ENCODE measurements around the gene NTM.

The NTM gene

DNA sequence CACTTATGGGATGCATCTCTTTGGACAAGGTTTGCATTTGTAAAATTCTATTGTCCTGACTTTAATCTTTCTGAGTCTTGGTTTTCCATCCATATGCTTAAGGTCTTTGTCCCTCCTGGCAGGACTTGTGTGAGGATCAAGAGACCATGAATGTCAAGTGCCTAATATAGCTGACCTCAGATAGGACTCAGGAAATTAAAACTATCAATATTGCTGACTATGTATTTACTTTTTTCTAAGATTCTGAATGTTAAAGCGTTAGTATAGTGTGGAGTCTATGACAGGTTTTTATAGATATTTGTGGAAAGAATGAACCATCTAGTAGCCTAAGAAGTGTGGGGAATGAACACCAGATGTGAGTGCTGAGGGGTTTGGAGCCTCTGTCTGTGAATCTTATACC lies 637.8 kb downstream of the NTM start:
- no peak for DNase-seq (ENCODE audit: low spot score)

DNA sequence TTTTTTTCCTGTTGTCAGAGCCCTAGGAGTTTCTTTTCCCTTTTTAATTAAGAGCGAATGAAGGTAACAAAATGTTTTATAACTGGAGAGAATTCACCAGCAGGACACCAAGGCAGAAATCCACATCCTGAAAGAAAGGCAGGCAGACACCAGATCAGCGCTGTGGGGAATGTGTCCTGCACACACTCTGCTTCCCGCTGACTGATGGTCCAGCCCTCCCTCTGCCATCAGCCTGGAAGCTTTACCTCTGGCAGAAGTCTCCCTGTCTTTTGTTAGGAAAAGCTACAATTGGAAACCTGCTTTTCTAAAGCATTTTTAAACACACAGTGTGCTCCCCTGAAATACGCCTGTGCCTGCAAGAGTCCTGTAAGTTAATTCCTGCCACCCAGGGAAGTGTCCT lies 638.5 kb downstream of the NTM start:
- peak; percentile 23 for DNase-seq (ENCODE audit: low spot score)

DNA sequence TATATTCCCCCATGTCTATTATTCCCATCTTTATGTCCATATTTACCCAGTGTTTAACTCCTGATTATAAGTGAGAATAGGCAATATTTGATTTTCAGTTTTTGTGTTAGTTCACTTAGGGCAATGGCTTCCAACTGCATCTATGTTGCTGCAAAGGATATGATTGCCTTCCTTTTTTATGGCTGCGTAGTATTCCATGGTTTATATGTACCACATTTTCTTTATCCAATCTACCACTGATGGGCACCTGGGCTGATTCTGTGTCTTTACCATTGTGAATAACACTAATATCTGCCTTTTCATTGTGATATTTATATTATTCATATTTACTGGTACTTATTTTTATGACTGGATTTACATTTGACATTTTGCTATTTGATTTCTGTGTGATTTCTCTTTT lies 649.6 kb downstream of the NTM start:
- no peak for DNase-seq (ENCODE audit: low spot score)

DNA sequence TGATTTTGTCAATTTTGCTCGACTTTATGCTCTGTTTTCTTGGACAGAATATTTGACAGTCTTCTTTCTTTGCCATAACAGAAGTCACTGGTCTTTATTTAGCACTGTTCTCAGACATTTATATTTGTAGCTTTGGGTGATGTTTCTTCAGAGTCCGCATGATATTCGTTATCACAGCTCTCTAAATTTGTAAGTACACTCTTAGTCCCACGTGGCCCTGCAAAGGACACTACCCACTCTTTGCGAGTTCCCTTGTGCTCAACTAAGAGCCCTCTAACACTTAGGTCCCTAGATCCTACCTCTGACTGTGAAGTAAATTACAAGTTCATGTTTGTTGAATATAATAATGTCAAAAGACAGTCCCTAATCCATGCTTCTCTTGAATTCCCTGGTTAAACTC lies 651.9 kb downstream of the NTM start:
- DNase-seq (ENCODE audit: low spot score), result no peak

DNA sequence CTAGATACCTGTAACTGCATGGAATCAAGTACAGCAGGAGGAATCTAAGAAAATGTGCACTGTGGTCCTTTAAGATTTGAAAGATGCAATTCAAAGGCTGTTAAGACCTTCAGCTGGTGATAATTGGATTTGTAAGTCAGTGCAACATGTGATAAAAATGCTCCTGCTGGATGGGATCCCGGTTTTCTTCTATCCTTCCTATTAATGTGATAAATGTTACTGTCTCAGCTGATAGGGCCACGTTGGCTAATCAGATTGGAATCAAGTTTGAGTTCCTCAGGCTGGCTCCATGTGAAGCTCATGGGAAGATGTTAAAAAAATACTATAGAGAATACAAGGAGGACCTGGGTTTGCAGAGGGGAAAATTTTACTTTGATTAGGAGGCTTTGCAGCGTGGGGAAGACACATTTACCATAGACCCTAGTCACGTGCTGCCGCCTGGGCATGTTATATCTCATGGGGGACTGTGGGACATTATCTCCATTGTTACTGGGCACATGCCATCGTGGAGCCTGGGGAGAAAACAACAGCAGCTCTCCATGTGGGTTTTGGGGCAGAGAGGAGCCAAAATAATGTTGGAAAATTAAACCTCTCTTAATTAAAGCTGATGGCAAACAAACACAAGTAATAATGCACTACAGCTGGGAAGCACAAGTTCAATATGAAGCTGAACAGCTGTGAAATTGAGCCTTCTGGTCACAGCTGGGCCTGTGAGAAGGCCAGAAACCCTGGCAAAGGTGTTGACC lies 652.5 kb downstream of the NTM start:
- DNase-seq (ENCODE audit: low spot score), result no peak

DNA sequence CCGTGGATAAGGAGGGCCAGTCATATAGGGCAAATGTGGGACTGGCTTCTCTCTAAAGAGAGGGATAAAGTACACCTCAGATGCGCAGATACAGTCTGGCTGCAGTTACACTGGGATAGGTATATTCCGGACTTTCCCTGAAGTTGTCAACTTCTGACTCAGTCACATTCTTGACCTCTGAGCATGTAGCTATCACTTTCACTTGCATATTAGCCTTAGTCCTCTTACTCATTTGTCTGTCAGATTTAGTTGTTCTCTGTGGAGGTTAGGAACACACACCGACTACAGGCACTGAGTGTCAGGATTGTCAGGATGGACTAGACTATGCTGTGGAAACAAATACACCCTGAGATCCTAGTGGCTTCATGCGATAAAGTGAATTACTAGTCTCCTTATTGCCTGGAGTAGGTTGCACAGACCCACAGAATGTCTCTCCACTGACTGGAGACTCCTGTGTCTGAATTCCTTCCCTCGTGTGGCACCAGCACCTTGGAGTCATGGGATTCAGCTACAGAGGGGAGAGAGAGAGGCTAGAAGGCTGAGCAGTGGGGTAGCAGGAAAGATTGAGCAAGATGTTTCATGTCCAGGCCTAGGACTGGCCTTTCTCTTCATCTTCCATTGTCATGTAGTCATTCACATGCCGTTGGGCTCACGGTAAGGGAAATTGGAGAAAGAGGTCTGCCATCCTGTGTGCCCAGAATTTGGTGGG lies 654.3 kb downstream of the NTM start:
- no peak for DNase-seq (ENCODE audit: low spot score)

DNA sequence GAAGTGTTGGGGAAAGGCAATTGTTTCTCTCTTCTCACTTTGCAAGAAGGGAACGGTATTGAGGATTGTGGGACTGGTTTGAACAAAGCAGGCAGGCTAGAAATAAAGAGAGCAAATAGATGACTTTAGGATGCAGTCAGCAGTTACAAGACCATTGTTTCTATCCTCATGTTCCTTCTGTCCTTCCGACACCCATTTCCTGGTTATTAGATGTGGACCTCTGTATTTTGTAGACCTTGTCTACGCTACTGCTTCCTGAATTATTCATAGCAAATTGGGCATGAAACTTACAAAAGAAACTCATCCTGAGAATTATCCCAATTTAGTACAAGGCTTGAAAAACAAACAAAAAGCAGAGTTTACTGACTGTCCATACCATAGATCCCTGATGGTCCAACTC lies 656.3 kb downstream of the NTM start:
- no peak for DNase-seq (ENCODE audit: low spot score)

DNA sequence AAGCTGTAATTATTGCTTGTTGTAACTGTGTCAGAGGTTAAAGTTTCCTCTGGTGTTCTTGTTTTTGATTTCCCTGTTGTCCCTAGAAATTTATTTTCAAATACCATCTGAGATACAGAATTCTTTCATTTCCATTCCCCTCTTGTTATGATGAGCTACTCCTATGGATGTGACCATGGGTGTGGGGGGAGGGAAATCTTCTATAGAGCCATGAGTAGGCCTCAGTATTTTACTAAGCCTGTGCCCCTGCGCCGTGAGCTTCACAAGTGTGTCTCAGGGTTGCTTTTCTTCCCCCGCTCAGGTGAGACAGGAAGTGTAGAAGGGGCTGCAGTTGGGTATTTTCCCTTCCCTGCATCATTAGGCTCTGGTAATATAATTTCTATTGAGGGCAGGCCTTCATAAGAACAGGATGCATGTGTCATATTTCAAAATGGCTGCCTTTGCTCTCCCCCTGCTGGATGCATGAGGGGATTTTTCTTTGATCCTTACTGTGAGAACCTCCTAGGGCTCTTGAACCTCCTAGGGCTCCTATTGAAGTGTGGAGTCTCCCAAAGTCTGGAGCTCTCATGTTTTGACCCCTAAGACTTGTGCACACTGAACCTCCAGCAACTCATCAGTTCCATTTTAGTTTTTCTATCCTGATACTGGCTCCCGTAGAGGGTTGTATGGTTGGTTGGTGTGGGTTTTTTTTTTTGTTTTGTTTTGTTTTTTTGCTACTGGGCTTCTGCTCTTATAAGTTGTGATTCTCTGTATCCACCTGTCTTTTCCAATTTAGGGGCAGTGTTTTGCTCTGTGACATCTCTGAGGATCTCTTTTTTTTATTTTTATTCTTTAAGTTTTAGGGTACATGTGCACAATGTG lies 658.2 kb downstream of the NTM start:
- peak; percentile 36 for DNase-seq (ENCODE audit: low spot score)

DNA sequence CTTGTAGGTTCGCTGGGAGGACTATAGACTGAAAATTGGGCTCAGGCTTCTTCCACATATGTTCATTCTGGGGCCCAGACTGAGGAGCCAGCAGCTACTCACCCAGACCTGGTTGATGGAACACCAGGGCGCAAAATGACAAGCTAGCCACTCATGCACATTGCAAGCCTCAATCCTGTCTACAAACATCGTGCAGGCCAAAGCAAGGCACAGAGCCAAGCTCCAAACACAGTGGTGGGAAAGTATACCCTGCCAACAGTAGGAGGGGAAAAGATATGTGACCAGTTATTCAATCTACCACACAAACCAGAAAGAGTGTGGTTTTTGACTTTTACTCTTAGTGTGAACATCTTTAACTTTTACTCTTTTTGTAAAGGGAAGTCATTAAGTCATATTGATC lies 660.5 kb downstream of the NTM start:
- no peak for DNase-seq (ENCODE audit: low spot score)

DNA sequence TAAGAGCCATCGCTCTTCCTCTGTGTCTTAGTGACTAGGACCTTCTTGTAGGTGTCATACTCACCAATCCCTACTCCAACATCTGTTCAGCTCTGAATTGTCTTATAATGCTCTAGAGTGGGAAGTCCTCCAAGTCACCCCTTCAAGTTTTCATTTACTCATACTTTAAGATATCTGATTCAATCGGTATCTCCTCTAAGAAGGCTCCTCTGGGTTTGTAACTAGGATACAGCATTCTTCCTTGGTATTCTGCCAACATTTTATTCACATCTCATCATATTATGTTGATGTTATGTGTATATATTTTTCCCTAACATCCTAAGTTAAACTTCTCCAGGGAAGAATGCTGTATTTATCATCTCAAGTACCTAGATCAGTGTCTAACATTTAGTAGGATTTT lies 662.1 kb downstream of the NTM start:
- DNase-seq (ENCODE audit: low spot score), result no peak

DNA sequence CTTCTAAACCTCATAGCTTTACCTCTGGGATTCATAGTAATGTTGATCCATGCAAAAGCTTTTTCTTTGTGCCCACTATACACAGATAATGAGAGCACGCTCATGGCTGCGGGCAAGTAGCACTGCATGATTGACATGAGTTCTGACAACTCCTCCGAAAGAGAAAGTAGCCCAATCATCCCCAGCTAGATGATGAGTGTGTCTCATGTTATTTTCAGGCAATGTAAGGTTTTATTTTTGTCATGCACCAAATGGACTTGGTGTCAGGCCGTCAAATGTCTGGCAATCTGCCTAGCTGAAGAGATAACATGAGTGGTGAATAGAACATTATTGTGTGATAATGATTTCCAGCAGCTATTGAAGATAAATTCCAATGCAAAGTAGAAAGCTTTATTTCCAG lies 662.6 kb downstream of the NTM start:
- DNase-seq (ENCODE audit: low spot score), result no peak

DNA sequence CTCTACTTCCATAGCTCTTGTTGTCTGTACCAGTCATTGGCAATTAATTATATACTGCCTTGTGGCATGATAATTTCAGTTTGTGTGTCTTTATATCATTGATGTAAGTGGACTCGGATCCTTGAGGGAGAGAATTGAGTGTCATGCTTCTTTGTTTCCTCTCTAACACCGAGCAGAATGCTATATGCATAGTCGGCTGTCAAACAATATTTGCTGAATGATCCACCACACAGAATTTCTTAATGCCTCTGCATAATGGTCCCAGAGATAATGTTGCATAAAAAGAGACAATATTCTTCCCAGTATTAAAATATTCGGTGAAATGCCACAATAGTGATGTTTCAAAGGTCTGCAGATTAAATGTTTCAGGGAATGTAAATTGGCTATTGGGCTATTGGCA lies 664.8 kb downstream of the NTM start:
- no peak for DNase-seq (ENCODE audit: low spot score)

DNA sequence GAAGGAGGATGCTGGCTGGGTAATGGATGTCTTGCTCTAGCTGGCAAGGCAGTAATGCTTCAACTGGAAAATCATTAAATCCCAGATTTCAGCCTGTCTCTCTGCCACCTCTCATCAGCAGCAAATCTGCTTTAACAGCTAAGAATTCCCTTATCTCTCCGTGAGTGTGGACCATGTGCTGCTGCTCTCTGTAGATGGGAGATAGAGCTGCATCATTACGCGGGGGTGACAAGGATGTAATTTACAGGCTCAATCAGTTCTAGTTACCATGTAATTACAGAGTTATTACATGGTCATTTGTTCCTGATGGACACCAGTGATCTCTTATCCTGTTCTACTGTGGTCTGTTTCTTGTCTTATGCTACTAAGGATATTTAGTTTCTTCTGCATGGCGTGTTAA lies 665.4 kb downstream of the NTM start:
- DNase-seq (ENCODE audit: low spot score), result no peak

DNA sequence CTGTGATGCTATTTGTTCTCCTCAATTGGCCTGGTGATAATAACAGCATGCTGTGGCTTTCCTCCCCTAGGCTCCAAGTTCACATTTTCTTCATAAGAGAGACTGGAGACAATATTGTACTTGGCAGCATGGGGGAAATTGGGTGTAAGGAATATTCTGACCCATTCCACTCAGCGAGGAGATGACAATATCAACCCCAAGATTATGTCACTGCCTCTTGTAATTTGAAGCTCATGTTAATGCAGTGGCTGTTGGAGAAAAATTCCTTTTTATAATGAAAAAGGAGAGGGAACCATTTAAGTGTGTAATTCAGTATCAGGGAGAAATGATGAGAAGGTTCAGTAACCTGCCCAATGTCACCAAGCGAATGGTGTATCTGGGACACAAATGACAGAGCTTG lies 665.8 kb downstream of the NTM start:
- DNase-seq (ENCODE audit: low spot score), result no peak

DNA sequence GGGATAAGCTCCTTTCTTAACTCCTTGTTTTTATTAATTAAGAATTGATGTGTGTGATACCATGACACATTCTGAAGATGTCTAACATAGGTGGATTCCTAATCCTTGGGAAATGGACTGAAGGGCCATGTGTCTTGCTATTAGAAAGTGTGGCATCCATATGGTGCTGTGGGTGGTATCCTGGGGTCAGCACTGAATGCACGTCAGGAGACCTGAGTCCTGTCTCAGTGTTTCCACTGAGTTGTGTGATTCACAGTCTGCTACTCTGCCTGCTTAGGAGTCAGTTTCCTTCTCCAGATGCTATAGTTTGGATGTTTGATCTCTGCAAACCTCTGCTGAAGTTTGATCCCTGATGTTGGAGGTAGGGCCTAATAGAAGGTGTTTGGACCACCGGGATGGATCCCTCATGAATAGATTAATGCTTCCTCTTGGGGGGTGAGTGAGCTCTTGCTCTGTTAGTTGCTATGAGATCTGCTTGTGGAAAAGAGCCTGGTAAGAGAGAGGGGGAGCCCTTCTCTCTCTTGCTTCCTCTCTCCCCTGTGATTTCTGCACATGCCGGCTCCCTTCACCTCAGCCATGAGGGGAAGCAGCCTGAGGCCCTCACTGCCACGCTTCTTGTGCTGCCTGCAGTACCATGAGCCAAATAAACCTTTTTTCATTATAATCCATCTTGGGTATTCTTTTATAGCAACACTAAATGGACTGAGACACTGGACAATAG lies 666.5 kb downstream of the NTM start:
- no peak for DNase-seq (ENCODE audit: low spot score)

DNA sequence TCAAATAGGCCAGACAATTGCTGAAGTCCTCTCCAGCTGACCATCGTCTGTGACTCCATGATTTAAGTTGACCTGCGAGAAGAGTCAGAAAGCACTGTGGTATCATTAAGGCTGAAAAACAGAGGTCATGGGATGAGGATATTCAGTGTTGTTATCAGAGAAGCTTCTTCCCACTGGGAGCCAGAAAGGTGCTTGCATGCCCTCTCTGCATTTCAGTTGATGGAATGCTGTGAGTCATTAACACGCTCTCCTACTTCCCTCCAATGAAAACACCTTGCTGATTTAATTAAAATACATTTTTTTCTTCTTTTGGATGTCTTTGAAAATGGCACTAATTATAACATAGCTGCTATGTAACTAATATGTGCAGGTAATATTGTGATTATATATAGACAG lies 667.0 kb downstream of the NTM start:
- peak; percentile 42 for DNase-seq (ENCODE audit: low spot score)

DNA sequence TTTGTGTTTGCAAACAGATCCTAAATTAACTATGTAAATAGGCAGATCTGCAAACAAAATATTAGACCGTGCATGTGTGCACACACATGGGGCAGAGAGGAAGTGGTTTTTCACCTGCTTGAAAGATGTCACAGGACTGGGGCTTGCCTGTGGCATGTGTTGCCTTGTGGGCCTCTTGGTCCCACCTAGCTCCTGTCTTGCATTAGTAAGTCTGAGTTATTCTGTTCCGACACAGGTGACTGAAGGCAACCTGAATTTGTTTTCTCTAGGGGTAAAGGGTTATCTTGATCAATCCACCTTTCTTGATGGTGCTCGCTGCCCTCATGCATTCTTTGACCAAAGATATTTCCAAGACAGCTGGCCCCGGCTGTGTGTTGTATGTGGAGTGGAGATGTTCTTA lies 667.5 kb downstream of the NTM start:
- no peak for DNase-seq (ENCODE audit: low spot score)

DNA sequence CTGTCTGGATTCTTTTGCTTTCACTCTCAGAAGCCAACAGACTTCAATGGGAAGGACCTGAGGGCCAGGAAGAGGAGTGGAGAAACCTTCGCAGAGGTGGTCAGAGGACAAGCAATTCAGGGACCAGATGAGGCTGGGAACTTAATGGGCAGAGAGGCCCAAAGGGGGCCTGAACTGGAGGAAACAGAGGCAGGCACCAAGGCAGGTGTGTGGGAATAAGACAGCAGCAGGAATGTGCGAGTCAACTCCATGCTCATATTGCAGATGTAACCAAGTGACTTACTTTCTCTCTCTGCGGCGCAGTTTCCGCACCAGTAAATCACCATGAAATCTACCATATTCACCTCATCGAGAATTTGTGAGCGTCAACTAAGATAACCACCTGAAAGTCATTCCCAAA lies 669.1 kb downstream of the NTM start:
- DNase-seq (ENCODE audit: low spot score), result no peak

DNA sequence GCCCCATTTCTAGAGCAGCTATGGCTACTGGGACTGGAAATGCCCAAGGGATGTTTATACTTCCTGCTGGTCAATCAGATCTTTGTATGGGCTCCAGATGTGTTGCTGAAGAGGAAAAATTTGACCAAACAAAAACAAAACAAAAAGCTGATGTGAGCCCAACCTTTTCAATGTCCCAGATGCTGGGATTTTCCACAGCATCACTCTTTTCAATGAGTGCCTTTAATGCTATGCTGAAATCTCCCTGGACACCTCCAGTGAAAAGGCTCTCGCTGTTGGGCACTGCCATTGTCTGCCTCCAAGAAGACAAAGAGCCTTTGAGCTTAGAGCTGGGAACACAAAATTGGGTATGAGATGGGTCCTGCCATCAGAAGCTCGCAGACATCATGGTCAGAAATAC lies 671.9 kb downstream of the NTM start:
- DNase-seq (ENCODE audit: low spot score), result no peak

DNA sequence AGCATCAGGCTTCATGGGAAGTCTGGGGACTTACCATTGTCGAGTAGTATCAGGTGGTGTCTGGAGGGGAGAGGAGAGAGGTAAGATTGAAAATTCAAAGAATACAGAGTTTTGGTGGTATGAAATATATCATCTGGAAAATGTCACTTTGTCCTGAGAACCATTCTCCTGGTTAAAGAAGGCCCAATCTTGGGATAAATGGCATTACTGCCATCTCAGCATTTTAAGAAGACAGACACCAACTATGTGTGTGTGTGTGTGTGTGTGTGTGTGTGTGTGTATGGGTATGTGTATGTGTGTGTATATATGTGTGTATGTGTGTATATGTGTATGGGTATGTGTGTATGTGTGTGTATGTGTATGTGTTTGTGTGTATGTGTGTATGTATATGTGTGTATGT lies 673.3 kb downstream of the NTM start:
- no peak for DNase-seq (ENCODE audit: low spot score)

DNA sequence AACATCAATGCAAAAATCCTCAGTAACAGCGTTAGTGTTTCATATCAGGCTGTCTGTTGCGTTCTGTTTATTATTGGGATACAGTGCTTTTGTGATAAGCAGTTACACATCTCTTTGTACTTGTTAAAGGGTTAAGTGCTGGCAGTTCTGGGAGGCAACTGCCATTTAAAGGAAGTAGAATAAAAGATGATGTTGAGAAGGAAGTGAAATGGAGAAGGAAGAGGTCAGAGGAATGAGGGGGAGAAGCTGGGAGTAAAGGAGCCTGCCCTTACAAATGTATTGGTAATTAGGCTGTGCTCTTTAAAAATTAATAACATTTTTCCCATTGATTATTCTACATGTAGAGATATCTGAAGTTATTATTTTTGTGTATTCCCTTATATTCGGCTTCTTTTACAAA lies 674.7 kb downstream of the NTM start:
- DNase-seq (ENCODE audit: low spot score), result no peak

DNA sequence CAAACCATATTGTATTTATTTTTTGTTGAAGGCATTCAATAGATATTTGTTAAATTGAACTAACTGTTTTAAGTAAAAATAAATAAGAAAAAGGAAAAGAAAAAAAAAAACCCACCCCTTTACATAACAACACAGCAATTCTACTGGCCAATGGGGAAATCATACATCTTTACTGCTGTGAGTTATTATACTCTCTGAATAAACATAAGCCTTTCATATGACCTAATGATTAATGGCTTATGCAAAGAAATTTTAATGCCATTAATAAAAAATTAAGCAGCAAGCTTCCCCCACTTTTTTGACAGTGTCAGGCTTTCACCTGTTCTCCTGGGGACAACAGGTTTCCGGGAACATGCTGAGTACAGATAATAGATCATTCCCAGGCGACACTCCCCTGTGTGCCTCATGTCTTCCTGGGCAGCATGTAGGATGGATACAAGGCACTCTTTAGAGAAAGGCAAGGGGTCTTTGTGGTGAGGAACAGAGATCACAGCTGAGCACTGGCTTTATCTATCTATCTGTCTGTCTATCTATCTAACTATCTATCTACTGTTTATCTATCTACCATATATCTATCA lies 676.0 kb downstream of the NTM start:
- no peak for DNase-seq (ENCODE audit: low spot score)

Data from iPS-NIHi11 (cell line).